ENCODE data around the gene P3H2.
"Not testable (repeated sequence)": the region's sequence is repeated elsewhere in the genome, so short reads cannot be mapped to it uniquely, and the experiment has no call there.

The P3H2 gene, protein sequence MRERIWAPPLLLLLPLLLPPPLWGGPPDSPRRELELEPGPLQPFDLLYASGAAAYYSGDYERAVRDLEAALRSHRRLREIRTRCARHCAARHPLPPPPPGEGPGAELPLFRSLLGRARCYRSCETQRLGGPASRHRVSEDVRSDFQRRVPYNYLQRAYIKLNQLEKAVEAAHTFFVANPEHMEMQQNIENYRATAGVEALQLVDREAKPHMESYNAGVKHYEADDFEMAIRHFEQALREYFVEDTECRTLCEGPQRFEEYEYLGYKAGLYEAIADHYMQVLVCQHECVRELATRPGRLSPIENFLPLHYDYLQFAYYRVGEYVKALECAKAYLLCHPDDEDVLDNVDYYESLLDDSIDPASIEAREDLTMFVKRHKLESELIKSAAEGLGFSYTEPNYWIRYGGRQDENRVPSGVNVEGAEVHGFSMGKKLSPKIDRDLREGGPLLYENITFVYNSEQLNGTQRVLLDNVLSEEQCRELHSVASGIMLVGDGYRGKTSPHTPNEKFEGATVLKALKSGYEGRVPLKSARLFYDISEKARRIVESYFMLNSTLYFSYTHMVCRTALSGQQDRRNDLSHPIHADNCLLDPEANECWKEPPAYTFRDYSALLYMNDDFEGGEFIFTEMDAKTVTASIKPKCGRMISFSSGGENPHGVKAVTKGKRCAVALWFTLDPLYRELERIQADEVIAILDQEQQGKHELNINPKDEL

DNA sequence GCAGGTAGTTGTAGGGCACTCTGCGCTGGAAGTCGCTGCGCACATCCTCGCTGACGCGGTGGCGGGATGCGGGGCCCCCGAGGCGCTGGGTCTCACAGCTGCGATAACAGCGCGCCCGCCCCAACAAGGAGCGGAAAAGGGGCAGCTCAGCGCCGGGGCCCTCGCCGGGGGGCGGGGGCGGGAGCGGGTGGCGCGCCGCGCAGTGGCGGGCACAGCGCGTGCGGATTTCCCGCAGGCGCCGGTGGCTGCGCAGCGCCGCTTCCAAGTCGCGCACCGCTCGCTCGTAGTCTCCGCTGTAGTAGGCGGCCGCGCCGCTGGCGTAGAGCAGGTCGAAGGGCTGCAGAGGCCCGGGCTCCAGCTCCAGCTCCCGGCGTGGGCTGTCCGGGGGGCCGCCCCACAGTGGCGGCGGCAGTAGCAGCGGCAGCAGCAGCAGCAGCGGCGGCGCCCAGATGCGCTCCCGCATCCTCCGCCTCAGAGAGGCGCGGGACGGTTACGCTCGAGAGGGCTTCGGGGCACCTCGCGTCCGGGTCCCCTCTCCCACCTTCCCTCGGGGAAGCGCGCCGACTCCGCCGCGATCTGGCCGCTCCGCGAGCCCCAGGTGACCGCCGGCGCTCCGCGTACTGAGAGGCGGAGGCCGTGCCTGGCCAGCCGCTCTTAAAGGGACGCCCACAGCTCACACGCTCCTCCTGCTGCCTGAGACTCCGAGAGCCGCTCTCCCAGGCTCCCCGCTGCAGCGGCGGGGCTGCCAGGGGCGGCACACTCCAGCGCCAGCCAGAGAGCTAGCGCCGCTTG, at the start of gene P3H2:
TSS of gene P3H2 (minus strand) at position 629 of the 792 bp plus-strand sequence. CDS start at position 463, 166 bp downstream.
- no peak for DNase-seq

DNA sequence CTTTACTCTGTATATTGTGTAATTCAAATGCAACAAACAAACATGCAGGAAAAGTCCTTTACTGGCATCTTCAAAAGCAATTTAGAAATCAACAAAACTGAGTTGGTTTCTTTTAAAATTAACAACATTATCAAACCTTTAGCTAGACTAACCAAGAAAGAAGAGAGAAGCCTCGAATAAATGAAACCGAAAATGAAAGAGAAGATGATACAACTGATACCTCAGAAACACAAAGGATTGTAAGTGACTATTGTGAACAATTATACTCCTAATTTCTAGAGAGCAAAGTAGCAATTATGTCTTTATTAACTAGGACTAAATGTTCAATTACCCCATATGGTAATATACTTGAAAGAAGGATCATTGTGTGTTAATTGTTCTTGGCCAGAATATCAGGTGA, 49.2 kb upstream of the P3H2 start:
- no peak for DNase-seq

DNA sequence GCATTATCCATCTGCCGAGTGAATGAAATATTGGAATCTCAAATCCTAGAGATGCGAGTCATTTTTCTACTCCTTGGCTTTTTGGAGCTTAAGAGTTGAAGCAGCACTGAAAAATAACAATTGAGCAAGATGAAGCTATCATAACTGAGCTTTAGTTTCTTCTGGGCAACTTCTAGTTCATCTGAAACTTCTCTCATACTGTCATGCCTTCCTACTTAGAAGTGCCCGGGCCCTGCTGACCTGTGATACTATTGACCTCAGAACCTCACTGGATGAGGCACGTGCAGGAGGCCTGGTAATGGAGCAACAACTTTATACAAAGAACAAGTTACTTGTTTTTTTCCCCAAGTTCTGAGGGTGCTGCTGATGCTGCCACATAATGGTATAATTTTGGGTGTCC, 48.5 kb upstream of the P3H2 start:
- no peak for DNase-seq

DNA sequence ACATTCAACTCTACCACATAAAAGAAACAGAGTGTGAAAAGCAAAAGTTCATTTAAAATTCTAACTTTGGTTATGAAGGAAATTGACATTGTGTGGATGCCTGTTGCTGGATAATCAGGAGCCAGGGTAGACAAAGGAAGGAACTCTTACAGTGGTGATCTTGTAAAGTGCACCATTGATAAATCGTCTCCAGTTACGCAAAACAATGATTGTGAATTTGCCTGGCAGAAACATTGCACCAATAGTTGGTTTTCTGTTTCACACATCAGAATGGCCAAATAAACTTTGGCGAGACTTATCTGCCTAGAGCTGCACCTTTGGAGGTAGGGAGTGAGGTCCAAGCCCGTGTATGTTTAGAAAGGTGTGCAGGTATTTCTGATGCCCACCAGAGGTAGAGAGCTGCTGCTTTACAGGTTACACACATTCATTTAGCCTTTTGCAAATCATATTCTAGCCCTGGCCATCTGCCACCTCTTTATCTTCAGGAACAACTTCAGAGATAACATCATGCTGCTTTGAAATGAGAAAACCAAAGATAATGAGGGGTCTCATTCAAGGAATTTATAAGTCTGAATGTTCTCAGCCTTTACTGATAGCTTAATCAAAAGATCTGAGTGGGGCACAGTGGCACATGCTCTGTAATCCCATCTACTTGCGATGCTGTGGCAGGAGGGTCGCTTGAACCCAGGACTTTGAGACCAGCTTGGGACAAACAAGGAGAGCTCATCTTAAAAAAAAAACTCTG, 47.4 kb upstream of the P3H2 start:
- DNase-seq = no peak

DNA sequence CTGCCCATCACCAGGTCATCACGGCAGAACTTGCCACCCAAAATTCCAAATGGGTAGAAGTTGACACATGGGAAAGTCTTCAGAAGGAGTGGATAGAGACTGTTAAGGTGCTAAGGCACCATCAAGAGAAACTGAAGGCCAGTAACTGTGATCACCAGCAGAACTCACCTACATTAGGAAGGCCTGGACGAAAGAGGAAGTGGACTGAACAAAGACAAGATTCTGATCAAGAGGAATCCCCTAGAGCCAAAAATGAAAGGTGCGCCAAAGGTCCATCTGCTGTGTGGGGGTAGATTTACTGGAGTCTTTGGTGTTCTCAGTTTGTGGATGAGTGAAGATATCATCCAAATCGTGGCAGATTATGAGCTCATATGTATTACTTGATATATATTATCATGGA, 46.3 kb upstream of the P3H2 start:
- no peak for DNase-seq

DNA sequence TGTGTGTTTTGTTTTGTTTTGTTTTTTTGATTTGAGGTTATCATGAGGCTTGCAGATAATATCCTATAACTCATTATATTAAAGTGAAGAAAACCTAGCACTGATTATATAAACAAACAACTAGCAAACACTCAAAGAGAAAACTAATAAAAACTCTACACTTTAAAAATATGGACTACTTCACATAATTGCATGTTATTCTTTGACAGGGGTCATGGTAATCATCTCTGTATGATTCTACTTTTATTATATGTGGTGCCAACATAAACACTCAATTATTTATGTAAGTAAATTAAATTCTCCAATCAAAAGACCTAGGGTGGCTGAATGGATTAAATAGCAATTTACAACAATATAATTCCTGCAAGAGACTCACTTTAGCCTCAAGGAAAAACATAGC, 44.6 kb upstream of the P3H2 start:
- DNase-seq = no peak

DNA sequence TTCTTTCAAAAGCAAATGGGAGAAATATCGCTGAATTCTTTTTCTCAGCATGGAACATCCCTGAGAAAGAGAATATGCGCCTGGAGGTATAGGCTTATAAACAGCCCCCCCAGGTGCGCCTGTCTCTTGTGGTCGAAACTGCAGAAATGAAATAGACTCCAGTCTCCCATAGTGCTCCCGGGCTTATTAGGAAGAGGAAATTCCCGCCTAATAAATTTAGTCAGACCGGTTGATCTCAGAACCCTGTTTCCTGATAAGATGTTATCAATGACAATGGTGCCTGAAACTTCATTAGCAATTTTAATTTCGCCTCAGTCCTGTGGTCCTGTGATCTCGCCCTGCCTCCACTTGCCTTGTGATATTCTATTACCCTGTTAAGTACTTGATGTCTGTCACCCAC, 41.3 kb upstream of the P3H2 start:
- DNase-seq = not testable (repeated sequence)

DNA sequence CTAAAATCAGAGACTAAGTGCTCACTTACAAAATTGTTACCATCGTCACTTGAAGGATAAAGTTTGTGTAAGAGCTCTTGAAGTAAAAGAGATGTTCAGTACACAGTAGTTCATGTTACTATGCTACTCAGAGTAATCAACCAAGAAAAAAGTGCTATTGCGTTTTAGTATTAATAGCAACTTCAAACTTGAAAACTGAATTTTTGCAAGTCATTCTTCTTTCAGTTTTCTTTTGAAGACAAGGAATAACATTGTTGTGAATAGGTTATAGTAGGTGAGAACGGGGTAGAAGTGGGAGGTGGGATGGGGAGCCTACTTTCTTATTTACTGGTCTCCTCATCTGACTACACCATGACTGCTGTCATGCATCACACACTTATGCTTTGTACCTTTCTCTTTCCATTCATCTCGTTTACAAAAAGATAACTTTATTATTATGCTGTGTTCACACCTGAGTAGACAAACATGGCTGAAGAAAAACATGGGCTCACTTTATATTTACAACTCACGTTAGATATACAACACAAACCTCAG, 39.3 kb upstream of the P3H2 start:
- no peak for DNase-seq

DNA sequence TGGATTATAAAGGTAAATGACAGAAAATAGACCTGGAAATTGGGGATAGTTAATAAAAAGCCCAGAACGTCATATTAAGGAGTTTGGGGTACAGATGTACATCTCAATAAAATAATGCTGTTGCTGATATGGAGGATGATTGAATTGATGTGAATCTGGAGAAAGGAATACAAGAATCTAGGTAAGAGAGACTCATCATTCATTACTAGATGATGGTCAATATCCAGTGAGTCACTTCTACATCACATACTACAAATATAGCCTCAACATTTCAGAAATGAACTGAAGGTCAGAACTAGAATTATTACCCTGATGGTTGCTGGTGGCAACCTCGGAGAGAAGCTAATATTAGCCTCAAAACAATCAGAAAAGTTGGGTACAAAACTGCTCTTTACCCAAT, 37.6 kb upstream of the P3H2 start:
- DNase-seq = no peak

DNA sequence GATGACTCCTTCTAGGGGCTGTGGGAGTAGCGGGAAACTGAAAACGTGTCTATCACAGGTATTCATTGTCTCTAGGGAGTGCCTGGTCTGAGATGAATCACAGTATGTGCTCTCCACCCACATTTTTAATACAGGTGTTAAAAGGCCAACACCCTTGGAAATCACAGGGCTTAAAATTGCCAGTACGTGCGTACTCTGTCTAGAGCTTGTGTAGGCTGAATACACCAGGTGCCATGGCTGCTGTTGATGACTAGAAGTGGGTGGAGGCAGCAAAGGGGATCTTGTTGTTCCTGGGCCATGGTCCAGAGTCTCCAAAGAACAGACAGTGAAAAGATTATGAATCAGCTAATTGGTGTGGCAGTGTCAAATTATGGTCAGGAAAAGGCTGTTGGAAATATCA, 35.1 kb upstream of the P3H2 start:
- no peak for DNase-seq

DNA sequence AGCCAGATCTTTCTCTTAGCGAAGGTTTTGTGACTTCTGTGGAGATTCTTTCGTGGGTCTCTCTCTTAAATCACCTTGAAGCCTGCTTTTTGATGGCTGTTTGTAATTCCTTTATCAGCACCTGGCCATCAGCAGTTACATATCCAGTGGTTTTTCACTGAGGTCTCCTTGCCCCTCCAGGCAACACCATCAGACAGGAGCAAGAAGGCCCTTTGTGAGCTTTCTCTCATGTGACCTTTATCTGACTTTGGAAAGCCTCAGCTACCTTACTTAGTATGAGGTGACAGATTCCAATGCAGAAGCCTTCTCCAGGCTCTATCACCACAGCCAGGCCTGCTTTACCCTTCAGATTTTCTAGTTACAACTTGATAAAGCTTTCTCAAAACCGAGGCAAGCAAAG, 30.0 kb upstream of the P3H2 start:
- DNase-seq = no peak

DNA sequence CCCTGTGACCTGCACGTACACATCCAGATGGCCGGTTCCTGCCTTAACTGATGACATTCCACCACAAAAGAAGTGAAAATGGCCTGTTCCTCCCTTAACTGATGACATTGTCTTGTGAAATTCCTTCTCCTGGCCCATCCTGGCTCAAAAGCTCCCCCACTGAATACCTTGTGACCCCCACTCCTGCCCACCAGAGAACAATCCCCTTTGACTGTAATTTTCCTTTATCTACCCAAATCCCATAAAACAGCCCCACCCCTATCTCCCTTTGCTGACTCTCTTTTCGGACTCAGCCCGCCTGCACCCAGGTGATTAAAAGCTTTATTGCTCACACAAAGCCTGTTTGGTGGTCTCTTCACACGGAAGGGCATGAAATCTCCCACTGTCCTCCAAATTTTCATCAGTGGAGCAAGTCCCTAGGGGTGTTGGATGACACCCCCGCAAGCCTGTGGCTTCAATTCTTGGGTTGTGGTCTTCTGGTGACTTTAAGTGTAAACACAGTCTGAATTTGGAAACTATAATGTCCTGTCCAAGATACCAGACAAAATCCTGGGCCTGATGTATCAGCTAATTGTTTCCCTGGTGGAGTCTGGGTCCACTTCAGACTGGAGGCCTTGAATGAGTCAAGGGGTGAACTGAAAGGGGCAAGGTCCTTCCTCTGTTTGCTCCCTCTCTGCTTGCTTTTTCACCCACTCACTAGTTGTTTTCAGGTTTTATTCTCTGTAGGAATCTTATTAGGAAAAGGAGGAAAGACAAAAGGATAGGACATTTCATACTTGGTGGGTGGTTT, 29.3 kb upstream of the P3H2 start:
- not testable (repeated sequence) for DNase-seq

DNA sequence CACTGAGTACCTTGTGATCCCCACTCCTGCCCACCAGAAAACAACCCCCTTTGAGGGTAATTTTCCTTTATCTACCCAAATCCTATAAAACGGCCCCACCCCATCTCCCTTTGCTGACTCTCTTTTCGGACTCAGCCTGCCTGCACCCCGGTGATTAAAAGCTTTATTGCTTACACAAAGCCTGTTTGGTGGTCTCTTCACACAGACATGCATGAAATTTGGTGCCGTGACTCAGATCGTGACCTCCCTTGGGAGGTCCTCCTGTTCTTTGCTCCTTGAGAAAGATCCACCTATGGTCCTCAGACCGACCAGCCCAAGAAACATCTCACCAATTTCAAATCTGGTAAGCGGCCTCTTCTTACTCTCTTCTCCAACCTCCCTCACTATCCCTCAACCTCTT, 24.1 kb upstream of the P3H2 start:
- not testable (repeated sequence) for DNase-seq

DNA sequence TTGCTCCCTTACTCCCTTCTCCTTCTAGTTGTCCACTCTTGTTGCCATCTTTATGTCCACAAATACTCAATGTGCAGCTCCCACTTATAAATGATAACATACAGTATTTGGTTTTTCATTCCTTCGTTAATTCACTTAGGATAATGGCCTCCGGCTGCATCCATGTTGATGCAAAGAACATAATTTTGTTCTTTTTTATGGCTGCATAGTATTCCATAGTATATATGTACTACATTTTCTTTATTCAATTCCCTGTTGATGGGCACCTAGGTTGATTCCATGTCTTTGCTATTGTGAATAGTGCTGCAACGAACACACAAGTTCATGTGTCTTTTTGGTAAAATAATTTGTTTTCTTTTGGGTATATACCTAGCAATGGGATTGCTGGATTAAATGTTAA, 21.3 kb upstream of the P3H2 start:
- DNase-seq = no peak

DNA sequence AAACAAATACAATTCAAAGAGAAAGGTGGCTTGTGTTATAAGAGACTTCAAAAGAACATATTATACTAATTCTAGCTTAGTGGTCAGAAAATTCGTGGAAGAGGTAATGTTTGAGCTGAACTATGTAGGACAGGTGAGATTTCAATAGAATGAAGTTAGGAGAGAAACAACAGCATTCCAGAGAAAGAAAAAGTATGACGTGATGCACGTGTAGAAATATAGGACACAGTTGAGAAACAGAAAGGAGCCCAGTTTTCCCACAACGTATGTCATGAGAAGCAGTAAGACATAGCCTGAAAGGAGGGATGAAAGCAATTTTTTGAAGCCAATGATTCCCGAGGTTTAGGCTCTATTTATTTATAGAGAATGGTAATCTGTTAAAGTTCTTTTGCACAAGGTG, 18.7 kb upstream of the P3H2 start:
- DNase-seq = no peak

DNA sequence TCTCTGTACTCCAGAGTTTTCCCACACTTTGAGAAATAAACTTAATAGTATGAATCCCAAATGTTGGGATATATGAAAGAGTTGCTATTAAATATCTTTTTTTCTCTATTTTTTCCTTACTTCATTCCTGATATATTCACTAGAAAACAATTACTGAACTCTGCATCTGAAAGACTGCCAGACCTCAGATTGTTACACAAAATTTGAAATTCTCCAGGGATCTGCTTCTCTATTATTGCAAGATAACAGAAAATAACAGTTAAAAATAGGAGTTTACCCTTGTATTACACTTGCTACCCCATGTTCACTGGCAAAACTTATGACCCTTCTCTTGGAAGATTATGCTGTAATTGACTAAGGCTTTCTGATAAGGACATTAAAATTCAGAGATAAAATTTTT, 11.7 kb upstream of the P3H2 start:
- no peak for DNase-seq

DNA sequence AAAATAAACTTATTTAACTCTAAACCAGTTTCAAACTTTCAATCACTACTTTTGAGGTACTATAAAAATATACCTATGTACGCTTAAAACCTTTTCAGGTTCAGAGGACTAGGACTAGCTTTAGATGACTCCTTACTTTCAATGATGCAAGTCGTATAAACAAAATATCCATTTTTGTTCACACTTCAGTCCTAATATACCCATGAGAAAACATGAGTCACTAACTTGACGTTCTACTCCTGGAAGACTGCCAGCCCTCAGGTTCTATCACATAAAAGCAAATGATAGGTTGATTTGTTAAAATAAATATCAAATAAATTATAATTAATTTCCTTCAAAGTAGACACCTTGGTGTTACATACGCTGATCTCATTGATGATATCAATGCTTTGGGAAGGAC, 10.6 kb upstream of the P3H2 start:
- DNase-seq = no peak

DNA sequence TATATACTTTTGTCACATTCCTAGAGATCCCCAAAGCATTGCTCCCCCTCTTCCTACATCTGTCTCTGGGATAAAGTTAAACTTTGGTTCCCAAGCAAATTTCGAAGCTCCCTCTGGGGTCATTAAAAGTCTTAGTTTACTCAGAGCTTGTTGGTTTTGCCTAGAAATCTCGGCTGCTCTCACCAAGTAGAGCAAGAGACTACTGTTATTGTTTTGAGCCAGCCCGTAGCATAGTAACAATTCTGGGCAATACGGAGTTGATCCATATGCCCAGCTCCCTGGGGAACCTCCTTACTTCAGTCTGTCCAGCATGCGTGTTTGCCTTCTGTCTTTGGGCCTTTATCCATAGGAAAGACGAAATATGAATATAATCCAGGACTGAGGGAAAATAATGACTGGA, 10.0 kb upstream of the P3H2 start:
- DNase-seq = no peak

DNA sequence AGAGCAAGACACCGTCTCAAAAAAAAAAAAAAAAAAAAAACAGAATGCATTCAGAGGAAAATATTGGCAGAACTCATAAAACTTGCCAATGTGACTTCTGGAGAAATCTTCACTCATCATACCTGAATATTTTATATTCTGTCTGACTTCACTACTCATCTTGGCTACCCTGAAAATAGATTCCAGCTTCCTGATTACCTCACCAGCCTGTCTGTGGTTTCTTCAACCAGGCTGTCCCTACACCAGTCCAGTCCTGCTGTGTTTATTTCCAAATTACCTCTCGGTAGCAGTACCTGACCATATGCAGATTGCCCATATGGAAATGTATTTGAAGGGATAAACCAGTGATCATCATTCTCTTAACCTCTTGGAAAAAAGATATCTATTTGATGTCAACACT, 9.3 kb upstream of the P3H2 start:
- no peak for DNase-seq

DNA sequence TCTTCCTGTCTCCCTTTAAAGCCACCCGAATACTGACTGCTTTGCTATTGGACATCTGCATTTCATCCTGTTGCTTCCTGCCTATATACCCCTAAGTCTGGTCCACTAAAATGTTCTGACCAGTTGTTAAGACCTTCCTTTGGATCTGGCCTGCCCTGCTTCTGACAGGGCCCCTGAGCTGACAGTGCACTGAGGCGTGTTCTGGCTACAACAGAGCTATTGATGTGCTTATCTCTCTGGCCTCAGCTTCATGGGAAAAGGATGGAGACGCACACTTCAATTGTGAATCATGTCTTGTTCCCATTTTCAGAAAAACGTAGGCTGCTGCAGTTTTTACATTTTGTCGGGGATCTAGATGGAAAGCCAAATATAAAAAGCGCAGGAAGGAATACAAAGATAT, 7.1 kb upstream of the P3H2 start:
- no peak for DNase-seq

DNA sequence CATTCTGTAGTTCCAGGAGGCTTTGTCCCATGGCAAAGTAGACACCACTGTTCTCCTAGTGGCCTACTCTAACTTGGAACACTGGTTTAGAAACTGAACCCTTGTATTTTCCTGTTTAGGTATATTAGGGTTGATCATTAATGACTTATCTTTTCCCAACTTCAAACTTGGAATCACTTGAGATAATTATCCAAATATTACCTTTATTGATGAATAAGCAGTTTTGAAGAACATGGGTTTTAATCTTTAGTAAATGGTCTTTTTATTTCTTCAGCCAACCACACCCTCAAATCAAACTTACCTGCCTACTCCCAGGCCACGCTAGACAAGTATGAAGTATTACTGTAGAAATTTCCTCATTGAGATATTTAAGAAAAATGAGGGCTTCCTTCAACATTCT, 6.5 kb upstream of the P3H2 start:
- DNase-seq = no peak
